A549 treated with dexamethasone at 1 μM for 4 hours (cell line): ENCODE measurements around the gene SELENON. TPM values are rescaled to one million over a fixed set of nuclear protein-coding genes. Genes with fewer than 3 reads are reported as not detected.

Experiments used
- total RNA-seq: library from RNA; stranded (reverse); fragments of 200-300 nt; extraction: Qiagen RNA extraction; gene quantifications from 5 replicates; pipeline ENCODE4 v1.2.3, GENCODE V29; 2022

The SELENON gene, protein sequence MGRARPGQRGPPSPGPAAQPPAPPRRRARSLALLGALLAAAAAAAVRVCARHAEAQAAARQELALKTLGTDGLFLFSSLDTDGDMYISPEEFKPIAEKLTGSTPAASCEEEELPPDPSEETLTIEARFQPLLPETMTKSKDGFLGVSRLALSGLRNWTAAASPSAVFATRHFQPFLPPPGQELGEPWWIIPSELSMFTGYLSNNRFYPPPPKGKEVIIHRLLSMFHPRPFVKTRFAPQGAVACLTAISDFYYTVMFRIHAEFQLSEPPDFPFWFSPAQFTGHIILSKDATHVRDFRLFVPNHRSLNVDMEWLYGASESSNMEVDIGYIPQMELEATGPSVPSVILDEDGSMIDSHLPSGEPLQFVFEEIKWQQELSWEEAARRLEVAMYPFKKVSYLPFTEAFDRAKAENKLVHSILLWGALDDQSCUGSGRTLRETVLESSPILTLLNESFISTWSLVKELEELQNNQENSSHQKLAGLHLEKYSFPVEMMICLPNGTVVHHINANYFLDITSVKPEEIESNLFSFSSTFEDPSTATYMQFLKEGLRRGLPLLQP
- total RNA-seq = 52.5 to 72.6 TPM (median 68.1 TPM) in 5 replicates

DNA sequence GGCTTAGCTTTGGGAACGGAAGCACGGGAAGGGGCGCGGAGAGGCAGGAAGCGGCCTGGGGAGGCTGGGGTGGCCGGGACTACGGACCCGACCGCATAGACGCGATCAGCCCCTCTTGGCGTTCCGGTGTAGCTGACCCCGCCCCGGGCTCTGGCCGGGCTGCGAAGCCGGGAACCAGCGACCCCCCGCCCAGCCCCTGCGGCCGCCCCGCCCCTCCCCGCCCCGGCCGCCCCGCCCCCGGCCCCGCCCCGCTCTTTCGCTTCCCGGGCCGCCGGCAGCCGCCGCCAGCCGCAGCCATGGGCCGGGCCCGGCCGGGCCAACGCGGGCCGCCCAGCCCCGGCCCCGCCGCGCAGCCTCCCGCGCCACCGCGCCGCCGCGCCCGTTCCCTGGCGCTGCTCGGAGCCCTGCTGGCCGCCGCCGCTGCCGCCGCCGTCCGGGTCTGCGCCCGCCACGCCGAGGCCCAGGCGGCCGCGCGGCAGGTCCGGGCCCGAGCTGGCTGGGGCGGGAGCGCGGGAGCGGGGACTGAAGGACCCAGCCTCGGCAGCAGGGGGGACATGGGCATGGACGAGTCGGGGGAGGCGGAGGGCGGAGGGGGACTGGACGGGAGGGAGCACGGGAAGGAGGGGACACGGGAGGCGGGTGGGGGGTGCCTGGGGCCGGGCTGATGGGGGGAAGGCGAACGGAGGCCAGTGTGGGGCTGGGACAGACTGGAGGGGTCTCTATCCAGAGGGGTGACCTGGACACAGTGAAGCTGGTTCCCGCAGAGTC is at the start of gene SELENON:
TSS of gene SELENON (plus strand) at position 259 of the 768 bp plus-strand sequence. CDS start at position 297, 38 bp downstream.

DNA sequence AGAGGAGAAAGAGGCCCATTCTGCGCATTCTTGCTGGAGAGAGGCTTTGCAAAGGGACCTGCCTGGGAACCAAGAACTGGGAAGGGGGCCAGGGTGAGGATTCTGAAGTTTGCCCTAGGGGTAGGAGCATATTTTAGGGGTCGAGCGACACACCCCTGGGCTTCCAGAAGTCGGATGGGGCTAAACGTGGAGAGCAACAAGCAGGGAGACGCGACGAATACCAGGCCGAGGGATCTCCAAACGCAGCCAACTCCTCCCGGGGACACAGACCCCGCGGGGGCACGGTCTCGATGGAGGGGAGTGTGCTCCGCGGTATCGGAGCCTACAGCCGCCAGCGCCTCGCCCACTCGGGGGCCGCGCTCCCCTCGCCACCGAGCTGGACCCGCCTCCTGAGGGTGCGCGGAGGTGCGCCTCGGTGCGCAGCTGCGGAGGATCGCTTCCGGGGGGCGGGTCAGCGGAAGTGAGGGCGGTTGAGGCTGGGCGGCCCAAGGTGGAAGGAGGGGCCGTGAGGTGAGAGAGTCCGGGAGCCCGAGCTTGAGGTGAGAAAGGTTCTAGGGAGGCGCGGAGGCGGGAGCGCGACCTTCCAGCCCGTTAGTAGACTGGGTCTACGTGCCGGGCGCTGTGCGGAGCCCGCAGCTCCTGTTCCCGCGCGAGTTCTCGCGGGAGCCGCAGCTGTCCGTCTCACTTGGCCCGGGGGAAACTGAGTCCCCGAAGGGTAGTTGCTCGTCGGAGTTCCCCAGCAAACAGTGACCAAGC is 19.7 kb downstream of the SELENON start, which contains the start of gene MTFR1L:
TSS of gene MTFR1L (plus strand) at position 464 of the 756 bp plus-strand sequence. CDS start 3,151 bp downstream, outside the sequence.

DNA sequence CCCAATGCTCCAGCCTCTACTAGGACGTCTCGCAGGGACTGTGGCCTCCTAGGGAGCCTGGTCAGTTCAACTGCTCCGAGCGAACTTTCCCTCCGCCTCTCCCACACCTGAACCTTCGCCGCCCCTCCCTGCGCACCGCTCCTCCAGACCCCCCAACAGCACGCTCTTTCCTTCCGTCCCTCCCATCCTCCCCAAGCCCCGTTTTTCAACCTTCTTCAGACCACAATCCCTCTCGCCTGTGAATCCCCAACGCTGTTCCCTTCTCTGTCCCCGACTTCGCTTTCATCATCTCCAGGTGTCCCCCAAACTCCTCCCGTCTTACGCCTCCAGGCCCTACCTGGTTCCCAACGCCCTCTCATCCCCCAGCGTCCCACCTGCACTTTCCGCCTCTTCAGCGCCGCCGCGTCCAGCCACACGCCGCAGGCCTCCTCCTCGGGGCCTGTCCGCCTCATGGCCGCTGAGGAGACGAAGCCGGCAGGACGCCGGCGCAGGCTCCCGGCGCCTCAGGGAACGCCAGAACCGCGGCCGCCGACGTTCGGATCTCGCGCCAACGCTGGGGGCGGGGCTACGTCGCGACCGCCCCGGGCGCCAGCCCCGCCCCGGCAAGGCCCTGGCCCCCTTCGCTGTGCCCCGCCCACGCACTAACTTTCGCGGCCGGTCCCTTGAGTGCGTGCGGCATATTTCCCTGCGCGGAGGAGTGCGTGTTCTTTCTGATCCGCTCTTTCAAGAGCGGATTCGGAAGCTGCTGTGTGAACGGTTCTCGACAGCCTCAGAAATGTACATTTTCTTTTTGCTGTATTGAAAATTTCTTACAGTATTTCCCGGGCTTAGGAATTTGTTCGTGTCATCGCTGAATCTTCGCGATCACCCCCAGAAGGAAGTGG is 59.2 kb downstream of the SELENON start, which contains the start of gene AUNIP:
TSS of gene AUNIP (minus strand) at position 552 of the 884 bp plus-strand sequence. CDS start at position 452, 100 bp downstream.

Other genes with a start within 250 kb of the SELENON start
- gene MAN1C1, start 183.4 kb upstream of the SELENON start, total RNA-seq = 0.65 to 0.97 TPM (median 0.92 TPM) in 5 replicates
- gene MTFR1L, start 19.8 kb downstream of the SELENON start, total RNA-seq = 22.5 to 25.6 TPM (median 23.6 TPM) in 5 replicates
- 8.9 to 10.3 TPM (median 9.5 TPM) in 5 replicates for gene AUNIP, start 59.3 kb downstream of the SELENON start, total RNA-seq
- 4.8 to 8.7 TPM (median 7.7 TPM) in 5 replicates for gene PAQR7, start 75.5 kb downstream of the SELENON start, total RNA-seq
- 223 to 236 TPM (median 227 TPM) in 5 replicates for gene STMN1, start 106.2 kb downstream of the SELENON start, total RNA-seq
- gene PAFAH2, start 197.9 kb downstream of the SELENON start, total RNA-seq = 6.8 to 8.4 TPM (median 8.0 TPM) in 5 replicates
- 0.05 TPM in 1 of 5 replicates, not detected in the others for gene EXTL1, start 221.6 kb downstream of the SELENON start, total RNA-seq
- gene SLC30A2, start 245.9 kb downstream of the SELENON start, total RNA-seq = 0.27 to 0.55 TPM (median 0.36 TPM) in 5 replicates